H9 (cell line): ENCODE measurements around the gene MAP3K21. TPM values are rescaled to one million over a fixed set of nuclear protein-coding genes. Genes with fewer than 3 reads are reported as not detected.
A peak's percentile ranks its signal among the peaks of the same experiment; 100 is the strongest.

Experiments
- DNase-seq: peaks from one replicate; pipeline ENCODE4 v3.0.0-alpha.2; 2017
- H2AFZ ChIP-seq: one replicate; pipeline ENCODE4 v1.6.1; 2013; ENCODE audit warnings: mild to moderate bottlenecking, low read length, control low read depth, moderate library complexity
- H2AK5ac ChIP-seq: 2 replicates; pipeline ENCODE4 v1.6.1; 2013; ENCODE audit warnings: low read length, control low read depth, mixed read lengths; ENCODE audit not compliant: insufficient read length
- H2BK120ac ChIP-seq: one replicate; pipeline ENCODE4 v1.6.1; 2013; ENCODE audit warnings: low read depth, mild to moderate bottlenecking, low read length, control low read depth, inconsistent platforms; ENCODE audit not compliant: poor library complexity, severe bottlenecking
- H2BK12ac ChIP-seq: 2 replicates; pipeline ENCODE4 v1.6.1; 2013; ENCODE audit warnings: low read length, control low read depth, mixed read lengths, low read depth; ENCODE audit not compliant: insufficient read length
- H2BK15ac ChIP-seq: 2 replicates; pipeline ENCODE4 v1.6.1; 2013; ENCODE audit warnings: low read depth, low read length, control low read depth
- H2BK20ac ChIP-seq: one replicate; pipeline ENCODE4 v1.6.1; 2013; ENCODE audit warnings: low read depth, mild to moderate bottlenecking, low read length, control low read depth, inconsistent platforms; ENCODE audit not compliant: poor library complexity, severe bottlenecking
- H2BK5ac ChIP-seq: 2 replicates; pipeline ENCODE4 v1.6.1; 2013; ENCODE audit warnings: low read length, control low read depth, mixed read lengths; ENCODE audit not compliant: insufficient read length
- H3K14ac ChIP-seq: 2 replicates; pipeline ENCODE4 v1.6.1; 2013; ENCODE audit warnings: low read length, control low read depth; ENCODE audit not compliant: insufficient read depth
- H3K18ac ChIP-seq: 2 replicates; pipeline ENCODE4 v1.6.1; 2013; ENCODE audit warnings: low read depth, mild to moderate bottlenecking, mixed read lengths, low read length, control low read depth; ENCODE audit not compliant: insufficient read length
- H3K23ac ChIP-seq: 2 replicates; pipeline ENCODE4 v1.6.1; 2013; ENCODE audit warnings: low read length, control low read depth, mixed read lengths, low read depth; ENCODE audit not compliant: insufficient read length
- H3K23me2 ChIP-seq: 2 replicates; pipeline ENCODE4 v1.6.1; 2013; ENCODE audit warnings: low read depth, mild to moderate bottlenecking, mixed read lengths, low read length, control low read depth; ENCODE audit not compliant: insufficient read length, poor library complexity, severe bottlenecking
- H3K27ac ChIP-seq: 2 replicates; pipeline ENCODE4 v1.5.1; 2013; ENCODE audit warnings: low read length, control low read depth, mixed read lengths, low read depth; ENCODE audit not compliant: insufficient read length
- H3K27me3 ChIP-seq: 2 replicates; pipeline ENCODE4 v1.6.1; 2013; ENCODE audit warnings: low read length, control low read depth, inconsistent platforms; ENCODE audit not compliant: insufficient read depth
- H3K4ac ChIP-seq: 2 replicates; pipeline ENCODE4 v1.6.1; 2013; ENCODE audit warnings: low read depth, mild to moderate bottlenecking, control low read depth, inconsistent platforms, low read length, moderate library complexity
- H3K4me1 ChIP-seq: 2 replicates; pipeline ENCODE4 v1.6.1; 2013; ENCODE audit warnings: low read length, control low read depth, inconsistent platforms; ENCODE audit not compliant: insufficient read depth
- H3K4me2 ChIP-seq: 2 replicates; pipeline ENCODE4 v1.6.1; 2013; ENCODE audit warnings: low read length, control low read depth, mixed read lengths; ENCODE audit not compliant: insufficient read length, insufficient read depth
- H3K56ac ChIP-seq: 2 replicates; pipeline ENCODE4 v1.6.1; 2013; ENCODE audit warnings: low read depth, mild to moderate bottlenecking, mixed read lengths, low read length, control low read depth; ENCODE audit not compliant: insufficient read length
- H3K79me1 ChIP-seq: 2 replicates; pipeline ENCODE4 v1.6.1; 2013; ENCODE audit warnings: low read depth, mild to moderate bottlenecking, moderate library complexity, low read length, control low read depth, inconsistent platforms; ENCODE audit not compliant: insufficient read depth, poor library complexity, severe bottlenecking
- H3K79me2 ChIP-seq: 2 replicates; pipeline ENCODE4 v1.6.1; 2013; ENCODE audit warnings: low read length, control low read depth, inconsistent platforms; ENCODE audit not compliant: insufficient read depth
- H3K9ac ChIP-seq: 2 replicates; pipeline ENCODE4 v1.6.1; 2013; ENCODE audit warnings: low read length, control low read depth, mixed read lengths; ENCODE audit not compliant: insufficient read length; ENCODE audit errors: extremely low read depth
- H3K9me3 ChIP-seq: one replicate; pipeline ENCODE4 v1.6.1; 2013; ENCODE audit warnings: low read depth, low read length, inconsistent platforms; ENCODE audit not compliant: control insufficient read depth
- H3T11ph ChIP-seq: one replicate; pipeline ENCODE4 v1.6.1; 2013; ENCODE audit warnings: mild to moderate bottlenecking, low read length, control low read depth, inconsistent platforms
- H4K20me1 ChIP-seq: one replicate; pipeline ENCODE4 v1.6.1; 2013; ENCODE audit not compliant: control insufficient read depth, insufficient read length, insufficient read depth
- H4K5ac ChIP-seq: 2 replicates; pipeline ENCODE4 v1.6.1; 2013; ENCODE audit warnings: low read depth, mild to moderate bottlenecking, mixed read lengths, low read length, control low read depth; ENCODE audit not compliant: insufficient read length
- H4K8ac ChIP-seq: replicated peaks from 2 replicates; pipeline ENCODE4 v1.6.1; 2013; ENCODE audit warnings: low read length, control low read depth, mixed read lengths, low read depth; ENCODE audit not compliant: insufficient read length
- H4K91ac ChIP-seq: 2 replicates; pipeline ENCODE4 v1.6.1; 2013; ENCODE audit warnings: low read depth, mild to moderate bottlenecking, moderate library complexity, mixed read lengths, low read length, control low read depth; ENCODE audit not compliant: insufficient read length
- H3K27ac Mint-ChIP-seq, 3 experiments: 2 replicates in 2 of 3; 3 replicates in 1 of 3; pipeline ENCODE4 v1.8.0; 2020 to 2021; ENCODE audit warnings: mixed read lengths in 3 of 3, mild to moderate bottlenecking in 1 of 3, moderate library complexity in 1 of 3
- H3K27me3 Mint-ChIP-seq: 2 replicates; pipeline ENCODE4 v1.8.0; 2021; ENCODE audit warnings: low read depth, mild to moderate bottlenecking, moderate library complexity, mixed read lengths
- H3K36me3 Mint-ChIP-seq, 3 experiments: 2 replicates in 2 of 3; 3 replicates in 1 of 3; pipeline ENCODE4 v1.8.0; 2020 to 2021; ENCODE audit warnings: low read depth in 3 of 3, mixed read lengths in 3 of 3; ENCODE audit not compliant: insufficient read depth in 1 of 3
- H3K4me1 Mint-ChIP-seq, 2 experiments: 2 replicates each; pipeline ENCODE4 v1.8.0; 2020; ENCODE audit warnings: mixed read lengths in 2 of 2
- H3K4me3 Mint-ChIP-seq, 2 experiments: 2 replicates in 1 of 2; 3 replicates in 1 of 2; pipeline ENCODE4 v1.8.0; 2020 to 2021; ENCODE audit warnings: mild to moderate bottlenecking in 2 of 2, mixed read lengths in 2 of 2, moderate library complexity in 1 of 2
- H3K9me3 Mint-ChIP-seq, 2 experiments: 2 replicates in 1 of 2; 3 replicates in 1 of 2; pipeline ENCODE4 v1.8.0; 2020; ENCODE audit warnings: mild to moderate bottlenecking in 2 of 2, mixed read lengths in 2 of 2, moderate library complexity in 1 of 2
- WGBS: extraction: QIAGEN DNeasy Blood & Tissue Kit; methylation state at CpG from one replicate; pipeline ENCODE4 v1.1.7; 2013; ENCODE audit warnings: missing lambda C conversion rate, low lambda C conversion rate, mixed read lengths; ENCODE audit not compliant: insufficient read length; ENCODE audit errors: extremely low coverage; 5-methylcytosine and 5-hydroxymethylcytosine counted together
- long read RNA-seq: library from polyadenylated mRNA; unstranded; transcript quantifications from one replicate; pipeline ENCODE4 v2.0.0, GENCODE V29; 2020
- total RNA-seq: library from RNA; stranded (reverse); gene quantifications from 2 replicates; pipeline ENCODE4 v1.2.1, GENCODE V29; 2021
- TF ChIP-seq, protein P1 (sequence below): fragments of 200-600 bp; sonication (generic); conservative IDR thresholded peaks from 3 replicates; pipeline ENCODE4 v1.8.0; 2021; ENCODE audit warnings: antibody characterized with exemption, mild to moderate bottlenecking

Gene MAP3K21
- total RNA-seq, result 11.6 and 11.7 TPM in 2 replicates
- long read RNA-seq, partial matches to known transcripts, result 6 of 6 reads
- long read RNA-seq, other reads (novel, unspliced or antisense), result 0 of 6 reads

DNA sequence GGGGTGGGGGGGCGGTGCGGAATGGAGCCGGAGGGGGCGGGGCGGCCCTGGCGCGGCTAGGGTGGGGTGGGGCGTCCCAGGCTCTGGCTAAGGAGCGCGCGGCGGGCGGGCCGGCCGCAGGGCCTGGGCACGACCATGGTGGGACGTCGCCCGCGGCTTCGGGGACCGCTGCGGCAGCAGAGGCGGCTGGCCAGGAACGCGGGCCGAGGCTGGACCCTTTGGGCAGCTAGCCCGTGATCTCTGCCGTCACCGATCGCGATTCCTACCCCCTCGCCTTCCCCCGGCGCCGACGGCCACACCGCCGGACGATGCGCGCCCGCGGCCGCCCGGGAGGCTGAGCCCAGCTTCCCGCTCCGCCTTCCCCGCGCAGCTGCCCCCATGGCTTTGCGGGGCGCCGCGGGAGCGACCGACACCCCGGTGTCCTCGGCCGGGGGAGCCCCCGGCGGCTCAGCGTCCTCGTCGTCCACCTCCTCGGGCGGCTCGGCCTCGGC, at the start of gene MAP3K21:
Gene MAP3K21 (plus strand): TSS at position 74 of the 491 bp plus-strand sequence. CDS start 305 bp downstream, at position 379.
- TF ChIP-seq, protein P1, sequence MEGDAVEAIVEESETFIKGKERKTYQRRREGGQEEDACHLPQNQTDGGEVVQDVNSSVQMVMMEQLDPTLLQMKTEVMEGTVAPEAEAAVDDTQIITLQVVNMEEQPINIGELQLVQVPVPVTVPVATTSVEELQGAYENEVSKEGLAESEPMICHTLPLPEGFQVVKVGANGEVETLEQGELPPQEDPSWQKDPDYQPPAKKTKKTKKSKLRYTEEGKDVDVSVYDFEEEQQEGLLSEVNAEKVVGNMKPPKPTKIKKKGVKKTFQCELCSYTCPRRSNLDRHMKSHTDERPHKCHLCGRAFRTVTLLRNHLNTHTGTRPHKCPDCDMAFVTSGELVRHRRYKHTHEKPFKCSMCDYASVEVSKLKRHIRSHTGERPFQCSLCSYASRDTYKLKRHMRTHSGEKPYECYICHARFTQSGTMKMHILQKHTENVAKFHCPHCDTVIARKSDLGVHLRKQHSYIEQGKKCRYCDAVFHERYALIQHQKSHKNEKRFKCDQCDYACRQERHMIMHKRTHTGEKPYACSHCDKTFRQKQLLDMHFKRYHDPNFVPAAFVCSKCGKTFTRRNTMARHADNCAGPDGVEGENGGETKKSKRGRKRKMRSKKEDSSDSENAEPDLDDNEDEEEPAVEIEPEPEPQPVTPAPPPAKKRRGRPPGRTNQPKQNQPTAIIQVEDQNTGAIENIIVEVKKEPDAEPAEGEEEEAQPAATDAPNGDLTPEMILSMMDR, result no peak
- H3T11ph ChIP-seq, result no peak within 1 kb of the TSS
- H3K79me1 ChIP-seq, result no peaks in the 10 kb centered on the region
- H3K27ac Mint-ChIP-seq, result peak within 1 kb of the TSS in 1 of 3 experiments; percentile 75; a peak in 1 of 7 replicates
- H3K4me3 Mint-ChIP-seq, result peak within 1 kb of the TSS; percentile 76 to 88
- H3K4me1 ChIP-seq, result peaks cover 2% of the 10 kb centered on the region; the same call in 1 of the 2 replicates
- H2BK5ac ChIP-seq, result no peak within 1 kb of the TSS
- peaks cover 27 to 28% of the 10 kb centered on the region in 2 experiments for H3K4me1 Mint-ChIP-seq
- 0 out of 5 replicates have a peak, but pooled peaks cover 0 to 2% of the 10 kb centered on the region in 2 experiments for H3K9me3 Mint-ChIP-seq
- no peak within 1 kb of the TSS for H2AFZ ChIP-seq
- H3K9ac ChIP-seq, result peak within 1 kb of the TSS; percentile 60
- peak within 1 kb of the TSS; percentile 97 for H3K14ac ChIP-seq
- H2AK5ac ChIP-seq, result no peak within 1 kb of the TSS
- H3K18ac ChIP-seq, result peak within 1 kb of the TSS; percentile 74
- H4K8ac ChIP-seq, result no peak within 1 kb of the TSS
- no peak within 1 kb of the TSS for H2BK12ac ChIP-seq
- no peak within 1 kb of the TSS for H4K5ac ChIP-seq
- no peak within 1 kb of the TSS for H2BK20ac ChIP-seq
- H4K91ac ChIP-seq, result no peak within 1 kb of the TSS
- no peak within 1 kb of the TSS for H3K27ac ChIP-seq
- peaks cover 33% of the 10 kb centered on the region for H3K27me3 Mint-ChIP-seq
- no peak within 1 kb of the TSS for H2BK15ac ChIP-seq
- no peak within 1 kb of the TSS for H3K56ac ChIP-seq
- H3K36me3 Mint-ChIP-seq, result no peaks in the 10 kb centered on the region; a peak in 1 of 7 replicates
- H3K9me3 ChIP-seq, result no peaks in the 10 kb centered on the region
- no CpG with 5 or more reads among the region's 68 CpGs for WGBS
- H3K23ac ChIP-seq, result no peak within 1 kb of the TSS
- DNase-seq, result peak; percentile 32
- peak within 1 kb of the TSS; percentile 94 for H3K4me2 ChIP-seq
- H2BK120ac ChIP-seq, result no peak within 1 kb of the TSS
- H3K23me2 ChIP-seq, result peaks cover 17% of the 10 kb centered on the region
- H3K27me3 ChIP-seq, result no peaks in the 10 kb centered on the region; the same call in 1 of the 2 replicates
- H3K4ac ChIP-seq, result no peak within 1 kb of the TSS
- H4K20me1 ChIP-seq, result no peaks in the 10 kb centered on the region
- H3K79me2 ChIP-seq, result peaks cover 8% of the 10 kb centered on the region; the same call in 1 of the 2 replicates
